Prostate gland (tissue), 2 donors: ENCODE results near the gene PCK2. TPM values are rescaled to one million over a fixed set of nuclear protein-coding genes. Genes with fewer than 3 reads are reported as not detected.

Experiments used
- DNase-seq: peaks from one replicate; pipeline ENCODE4 v3.0.0-alpha.2; 2019; ENCODE audit warnings: low spot score
- H3K27ac ChIP-seq, 2 donors: fragments of 200-600 bp; sonication (generic); 2 replicates each; pipeline ENCODE4 v1.5.1; 2017 to 2019
- H3K27me3 ChIP-seq: fragments of 200-600 bp; sonication (generic); replicated peaks from 2 replicates; pipeline ENCODE4 v1.5.1; 2019; ENCODE audit not compliant: insufficient read depth
- H3K36me3 ChIP-seq, 2 donors: fragments of 200-600 bp; sonication (generic); 1 replicate in 1 of 2; 2 replicates in 1 of 2; pipeline versions ENCODE4 v1.5.1 to v1.8.1; 2017 to 2019
- H3K4me1 ChIP-seq: fragments of 200-600 bp; sonication (generic); replicated peaks from 2 replicates; pipeline ENCODE4 v1.5.1; 2019
- H3K4me3 ChIP-seq, 2 donors: fragments of 200-600 bp; sonication (generic); 2 replicates each; pipeline ENCODE4 v1.5.1; 2017 to 2019
- H3K9me3 ChIP-seq: fragments of 200-600 bp; sonication (generic); 2 replicates; pipeline ENCODE4 v1.5.1; 2017
- CTCF ChIP-seq, 4 experiments: fragments of 200-600 bp in 2 of 4; fragments of 450-650 bp in 2 of 4; sonication (generic) in 2 of 4; IDR thresholded peaks; 1 replicate in 3 of 4; 2 replicates in 1 of 4; pipeline ENCODE4 v1.5.1; 2016 to 2019; ENCODE audit warnings: antibody characterized with exemption in 4 of 4, mild to moderate bottlenecking in 2 of 4, moderate library complexity in 2 of 4
- POLR2A ChIP-seq: fragments of 450-650 bp; IDR thresholded peaks from one replicate; pipeline ENCODE4 v1.6.1; 2016; ENCODE audit warnings: antibody characterized with exemption, mild to moderate bottlenecking
- POLR2AphosphoS5 ChIP-seq: sonication (generic); formaldehyde crosslinking; IDR thresholded peaks from one replicate; pipeline ENCODE4 v1.6.1; 2017; ENCODE audit warnings: antibody characterized with exemption
- WGBS: methylation state at CpG from one replicate; pipeline ENCODE4 v1.1.5; 2018; 5-methylcytosine and 5-hydroxymethylcytosine counted together
- intact Hi-C: fragments of 100-400 bp; cut with DNase I; formaldehyde crosslinking; loops from one replicate; pipeline ENCODE4 v1.14.2; 2022
- total RNA-seq, 2 donors: library from RNA; depleted of rRNA; stranded (reverse); fragments of >200 nt; gene quantifications; one replicate each; pipeline ENCODE4 v1.1.0, GENCODE V29; 2016

The PCK2 gene
- total RNA-seq, 2 donors from 2014 or later, result 15.4 to 21.8 TPM

DNA sequence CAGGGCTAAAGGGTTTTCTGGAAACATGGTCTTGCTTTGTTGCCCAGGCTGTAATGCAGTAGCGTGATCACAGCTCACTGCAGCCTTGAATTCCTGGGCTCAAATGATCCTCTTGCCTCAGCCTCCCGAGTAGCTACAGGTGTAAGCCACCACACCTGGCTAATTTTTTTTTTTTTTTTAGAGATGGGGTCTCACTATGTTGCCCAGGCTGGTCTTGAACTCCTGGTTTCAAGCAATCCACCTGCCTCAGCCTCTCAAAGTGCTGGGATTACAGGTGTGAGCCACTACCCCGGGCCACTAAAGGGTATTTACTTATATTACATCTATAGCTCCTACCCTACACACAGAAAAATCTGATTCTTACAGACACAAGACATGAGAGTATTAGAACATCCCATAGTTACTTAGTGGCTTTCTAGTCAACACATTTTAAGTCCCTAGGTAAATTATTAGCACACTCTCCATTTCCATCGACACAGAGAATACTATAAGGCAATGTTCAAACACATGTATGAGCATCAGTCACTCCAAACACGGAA, 14.3 kb downstream of the PCK2 start:
- intact Hi-C loops, result loop anchor here (5.0 kb wide), 1 partner anchor 51 kb away; no protein-coding TSS in a partner anchor
- H3K27ac ChIP-seq, result no peak overlapping the region
- DNase-seq, result no peak
- no peaks in the 10 kb centered on the region for H3K9me3 ChIP-seq
- no peak overlapping the region for H3K4me3 ChIP-seq
- no peaks in the 10 kb centered on the region for H3K27me3 ChIP-seq
- H3K4me1 ChIP-seq, result no peaks in the 10 kb centered on the region
- TF ChIP-seq POLR2AphosphoS5 (no peak), CTCF (IDR thresholded peaks at IDR 0.05) (no peak), POLR2A (no peak)
- H3K36me3 ChIP-seq, result no peaks in the 10 kb centered on the region
- 48% methylated on average over 5 of the region's 5 CpGs for WGBS

DNA sequence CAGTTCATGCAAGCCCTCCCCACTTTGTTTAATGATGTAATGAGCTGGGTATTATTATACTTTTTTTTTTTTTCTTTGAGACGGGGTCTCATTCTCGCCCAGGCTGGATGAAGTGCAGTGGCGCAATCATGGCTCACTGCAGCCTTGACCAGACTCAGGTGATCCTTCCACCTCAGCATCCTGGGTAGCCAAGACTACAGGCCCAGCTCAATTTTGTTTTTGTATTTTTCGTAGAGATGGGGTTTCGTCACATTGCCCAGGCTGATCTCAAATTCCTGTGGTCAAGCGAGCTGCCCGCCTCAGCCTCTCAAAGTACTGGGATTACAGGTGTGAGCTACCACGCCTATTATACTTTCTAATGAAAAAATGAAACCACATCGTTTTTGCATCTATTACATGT, 15.9 kb downstream of the PCK2 start:
- TF ChIP-seq POLR2A, result no peak
- TF ChIP-seq CTCF (IDR thresholded peaks at IDR 0.05), result no peak
- TF ChIP-seq POLR2AphosphoS5, result no peak
- no peaks in the 10 kb centered on the region for H3K36me3 ChIP-seq
- 87% methylated on average over 9 of the region's 9 CpGs for WGBS
- no peak for DNase-seq
- H3K4me3 ChIP-seq, result no peak overlapping the region
- no peaks in the 10 kb centered on the region for H3K27me3 ChIP-seq
- no peaks in the 10 kb centered on the region for H3K4me1 ChIP-seq
- intact Hi-C loops, result no loop called here
- no peak overlapping the region for H3K27ac ChIP-seq
- H3K9me3 ChIP-seq, result no peaks in the 10 kb centered on the region

- 48% methylated on average over 1 of the region's 1 CpG for WGBS
- H3K27ac ChIP-seq, result no peak overlapping the region
- H3K9me3 ChIP-seq, result no peaks in the 10 kb centered on the region
- H3K4me1 ChIP-seq, result no peaks in the 10 kb centered on the region
- H3K27me3 ChIP-seq, result no peaks in the 10 kb centered on the region
- intact Hi-C loops, result no loop called here
- no peaks in the 10 kb centered on the region for H3K36me3 ChIP-seq
- DNase-seq, result no peak
- no peak overlapping the region for H3K4me3 ChIP-seq
- no peak for TF ChIP-seq POLR2A
- TF ChIP-seq POLR2AphosphoS5, result no peak
- TF ChIP-seq CTCF (IDR thresholded peaks at IDR 0.05), result no peak
Observed at GRCh38 chr14:24110523-24110922, 16.4 kb downstream of the PCK2 start.

- TF ChIP-seq POLR2A (no peak), CTCF (IDR thresholded peaks at IDR 0.05) (no peak), POLR2AphosphoS5 (no peak)
- DNase-seq, result no peak
- peaks cover 4% of the 10 kb centered on the region for H3K4me1 ChIP-seq
- intact Hi-C loops, result no loop called here
- H3K36me3 ChIP-seq, result peaks cover 0 to under 1% of the 10 kb centered on the region in 2 donors
- no peaks in the 10 kb centered on the region for H3K9me3 ChIP-seq
- peak overlapping the region; percentile 99 for H3K27ac ChIP-seq
- H3K27me3 ChIP-seq, result no peaks in the 10 kb centered on the region
- WGBS, result 11% methylated on average over 15 of the region's 15 CpGs
- peak overlapping the region; percentile 62 to 69 for H3K4me3 ChIP-seq
Observed at GRCh38 chr14:24113379-24113800, 19.3 kb downstream of the PCK2 start.
